ENCODE measurements around the gene FAM131B.

Gene FAM131B

DNA sequence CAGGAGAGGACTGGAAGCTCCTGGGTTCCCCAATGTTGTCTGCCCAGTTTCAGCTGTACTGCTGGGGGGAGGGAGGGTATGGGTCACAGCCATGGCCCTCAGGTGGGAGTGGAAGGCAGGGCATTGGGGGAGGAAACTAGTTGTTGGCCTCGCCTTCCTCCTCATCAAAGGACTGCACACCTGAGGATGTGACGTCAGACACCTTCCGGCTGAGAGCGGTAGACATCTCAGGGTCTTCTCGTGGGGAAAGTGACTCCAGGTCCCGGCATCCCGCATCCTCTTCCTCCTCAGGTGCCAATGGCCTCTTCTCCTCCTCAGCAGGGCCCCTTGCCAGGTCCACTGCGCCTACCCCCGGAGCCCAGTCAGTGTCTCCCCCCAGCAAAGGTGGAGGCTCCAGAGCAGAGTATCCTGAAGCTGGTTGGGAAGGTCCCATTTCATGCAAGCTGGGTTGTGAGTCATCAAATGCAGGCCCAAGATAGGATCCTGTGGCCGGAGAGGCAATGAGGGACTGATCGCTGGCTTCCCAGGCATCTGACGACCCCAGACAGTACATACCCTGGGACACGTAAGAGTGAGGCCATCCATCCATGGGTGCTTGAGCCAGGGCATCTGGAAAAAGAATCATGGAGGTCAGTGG is 6.0 kb downstream of the FAM131B start:
- peak; percentile 40 for DNase-seq

DNA sequence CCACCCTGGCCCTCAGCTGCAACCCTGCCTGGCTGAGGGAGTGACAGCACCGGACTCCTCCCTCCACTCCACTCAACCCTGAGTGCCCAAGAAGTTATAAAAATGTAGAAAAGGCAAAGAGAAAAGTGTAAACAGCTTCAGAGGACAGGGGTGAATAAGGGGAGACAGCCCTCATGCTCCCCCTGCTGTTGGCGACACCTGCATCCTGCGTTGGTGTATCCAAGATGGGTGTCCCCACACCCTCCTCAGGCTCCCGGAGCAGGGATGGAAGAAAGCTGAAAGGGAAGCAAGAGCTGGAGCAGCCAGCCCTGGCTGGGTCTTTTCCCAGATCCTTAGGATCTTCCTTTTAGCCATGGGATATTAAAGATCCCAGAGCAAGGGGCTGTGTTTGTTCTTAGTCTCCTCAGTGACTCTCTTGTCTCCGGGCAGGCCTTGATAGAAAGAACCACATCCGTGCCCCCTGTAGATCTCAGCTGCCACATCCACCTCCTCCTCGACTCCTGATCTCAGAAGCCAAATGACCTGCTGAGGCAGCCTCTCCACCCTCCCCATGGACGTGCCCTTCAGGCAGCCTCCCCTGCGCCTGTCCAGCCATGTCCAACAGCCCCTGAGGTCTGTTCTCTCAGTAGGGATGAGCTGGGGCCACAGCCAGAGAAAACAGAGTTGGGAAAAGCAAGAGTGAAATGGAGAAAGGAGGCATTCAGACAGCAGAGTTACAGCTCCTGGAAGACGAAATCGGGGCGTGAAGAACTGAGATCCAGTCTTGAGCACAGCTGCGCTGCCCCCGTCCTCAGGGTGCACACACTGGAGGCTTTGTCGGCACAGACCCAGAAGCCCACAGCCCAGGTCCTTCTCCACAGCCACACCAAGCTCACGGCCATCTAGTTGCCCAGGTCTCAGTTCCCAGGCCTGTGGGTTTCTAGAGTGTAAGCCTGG is 6.8 kb downstream of the FAM131B start:
- DNase-seq = no peak

DNA sequence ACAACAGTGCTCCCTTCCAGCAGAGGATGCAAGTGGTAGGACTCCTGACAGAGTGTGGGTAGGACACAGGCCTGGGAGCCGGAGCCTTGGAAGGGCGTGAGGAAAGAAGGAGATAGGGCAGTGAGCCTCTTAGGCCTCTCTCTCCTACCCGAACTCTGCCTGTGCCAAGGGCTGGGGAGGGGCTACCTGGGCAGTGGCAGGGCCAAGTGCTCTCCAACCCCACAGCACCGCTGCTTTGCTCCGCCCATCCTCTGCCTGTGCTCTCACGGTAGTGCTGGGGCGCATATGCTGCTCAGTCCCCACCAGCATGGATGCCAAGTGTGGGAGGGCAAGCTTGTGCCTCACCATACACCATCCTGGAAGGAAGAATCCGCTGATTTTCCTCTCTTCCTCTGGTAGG is 7.5 kb downstream of the FAM131B start:
- peak; percentile 44 for DNase-seq

DNA sequence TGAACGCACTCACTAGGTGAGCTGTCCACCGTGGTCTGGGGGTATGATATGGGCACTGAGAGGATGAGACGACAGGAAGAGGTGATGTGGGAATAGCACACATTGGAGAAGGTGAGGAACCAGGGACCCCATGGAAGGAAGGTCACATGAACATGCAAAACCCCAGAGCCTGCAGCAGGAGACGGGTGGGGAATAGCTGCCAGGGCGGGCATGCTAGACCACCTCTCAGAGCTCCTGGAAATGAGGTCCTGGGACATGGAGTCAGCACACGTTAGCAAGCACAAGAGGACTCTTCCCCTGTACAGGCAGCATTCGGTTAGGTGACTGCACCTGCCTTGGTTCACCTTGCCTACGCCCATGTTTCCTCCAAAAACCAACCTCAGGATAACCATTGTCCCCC is 8.1 kb downstream of the FAM131B start:
- DNase-seq = peak; percentile 32

DNA sequence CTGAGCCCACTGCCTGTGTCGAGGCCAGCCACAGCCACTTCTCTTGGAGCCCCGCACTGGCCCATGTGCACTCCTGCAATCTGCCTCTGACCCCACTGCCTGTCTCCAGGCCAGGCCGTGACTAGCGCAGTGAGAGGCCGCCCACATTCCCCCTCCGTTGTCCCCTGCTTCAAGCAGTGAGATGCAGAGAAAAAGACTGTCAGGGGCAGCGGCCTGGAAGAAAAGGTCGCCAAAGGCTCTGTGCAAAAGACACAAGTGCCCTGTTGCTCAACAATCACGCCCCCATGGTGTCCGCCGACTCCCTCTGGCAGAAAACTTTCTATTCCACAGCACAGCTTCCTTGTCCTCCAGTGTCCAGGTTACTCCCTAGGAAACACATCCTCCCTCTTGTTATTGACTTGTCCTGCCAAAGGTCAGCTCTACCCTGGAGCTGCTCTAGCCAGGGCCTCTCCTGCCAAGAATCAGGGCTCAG is 9.9 kb downstream of the FAM131B start:
- DNase-seq = peak; percentile 52

DNA sequence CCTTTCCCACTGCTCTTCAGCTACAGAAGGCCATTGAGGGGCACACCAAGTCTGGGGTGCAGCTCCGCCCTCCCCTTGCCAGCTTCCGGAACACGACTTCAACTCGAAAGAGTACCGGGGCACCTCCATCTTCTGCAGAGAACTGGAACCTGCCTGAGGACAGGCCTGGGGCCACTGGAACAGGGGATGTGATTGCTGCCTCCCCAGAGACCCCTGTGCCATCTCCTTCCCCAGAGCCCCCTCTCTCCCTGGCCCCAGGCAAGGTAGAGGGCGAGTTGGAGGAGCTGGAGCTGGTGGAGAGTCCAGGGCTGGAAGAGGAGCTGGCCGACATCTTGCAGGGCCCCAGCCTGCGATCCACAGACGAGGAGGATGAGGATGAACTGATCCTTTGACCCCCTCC is 10.9 kb downstream of the FAM131B start:
- DNase-seq = peak; percentile 27

DNA sequence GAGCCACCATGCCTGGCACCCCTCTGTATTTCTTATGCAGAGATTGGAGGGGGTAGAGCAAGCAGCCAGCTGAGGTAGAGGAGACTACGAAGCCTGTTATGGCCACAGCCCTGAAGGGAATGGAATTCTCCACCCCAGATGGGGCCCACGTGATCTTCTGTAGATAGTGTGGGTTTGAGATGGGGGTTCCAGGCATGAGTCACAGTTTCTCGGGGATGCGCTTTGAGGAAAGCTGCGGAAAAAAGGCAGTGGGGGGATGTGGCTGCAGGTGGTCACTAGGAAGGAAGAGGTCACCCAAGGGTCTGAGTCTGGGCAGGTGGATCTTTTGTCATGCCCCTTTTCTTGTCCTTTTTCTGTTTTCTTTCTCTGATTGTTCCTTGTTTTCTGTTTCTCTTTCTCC is 11.5 kb downstream of the FAM131B start:
- peak; percentile 31 for DNase-seq

DNA sequence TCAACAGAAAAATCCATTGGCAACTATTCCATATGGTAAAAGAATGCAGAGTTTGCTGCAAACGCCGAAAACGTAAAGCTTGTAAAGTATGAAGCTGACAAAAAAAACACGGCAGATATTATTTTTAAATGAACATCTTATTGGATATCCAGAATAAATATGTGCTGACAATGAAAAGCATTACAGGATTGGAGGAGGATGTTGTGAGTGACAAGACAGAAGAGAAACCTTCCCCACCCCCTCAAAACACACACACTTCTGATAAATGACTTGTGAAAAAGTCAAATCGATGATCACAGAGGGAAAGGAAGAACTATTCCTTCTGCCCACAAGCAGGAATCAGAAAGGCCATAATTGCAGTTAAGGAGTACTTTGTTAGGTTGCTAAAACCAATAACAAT is 14.6 kb downstream of the FAM131B start:
- no peak for DNase-seq

DNA sequence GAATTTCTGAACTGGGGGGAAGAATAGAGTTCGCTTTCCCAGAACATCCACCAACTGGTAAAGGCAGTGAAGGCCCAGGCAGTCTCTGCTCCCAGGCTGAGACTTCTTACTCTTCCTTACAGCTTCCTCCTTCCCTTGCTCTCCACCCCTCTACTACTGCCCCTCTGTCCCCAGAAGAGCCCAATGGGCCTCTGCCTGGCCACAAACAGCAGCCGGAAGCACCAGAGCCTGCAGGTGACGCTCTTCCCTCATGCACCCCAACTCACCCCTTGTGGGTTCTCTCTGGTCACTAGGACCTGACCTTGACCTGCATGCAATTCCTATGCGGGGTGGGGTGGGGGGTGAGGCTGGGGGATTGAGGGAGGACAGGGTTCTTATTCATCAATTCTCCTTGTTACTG is 16.5 kb downstream of the FAM131B start:
- peak; percentile 16 for DNase-seq

DNA sequence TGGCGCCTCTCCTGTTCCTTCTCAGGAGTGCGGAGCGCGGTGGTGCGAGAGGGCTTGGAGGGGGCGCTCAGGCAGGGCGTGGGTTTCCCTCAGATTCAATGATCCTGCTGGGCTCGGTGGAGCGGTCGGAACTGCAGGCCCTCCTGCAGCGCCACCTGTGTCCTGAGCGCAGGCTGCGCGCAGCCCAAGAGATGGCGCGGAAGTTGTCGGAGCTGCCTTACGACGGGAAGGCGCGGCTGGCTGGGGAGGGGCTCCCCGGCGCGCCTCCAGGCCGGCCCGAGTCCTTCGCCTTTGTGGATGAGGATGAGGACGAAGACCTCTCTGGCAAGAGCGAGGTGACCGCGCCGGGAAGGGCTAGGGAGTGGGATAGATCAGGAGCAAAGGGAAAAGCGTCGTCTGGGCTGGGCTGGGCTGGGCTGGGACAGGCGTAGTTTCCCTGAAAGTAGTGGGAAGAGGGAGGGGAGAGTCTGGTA is 17.0 kb downstream of the FAM131B start:
- DNase-seq = peak; percentile 94

DNA sequence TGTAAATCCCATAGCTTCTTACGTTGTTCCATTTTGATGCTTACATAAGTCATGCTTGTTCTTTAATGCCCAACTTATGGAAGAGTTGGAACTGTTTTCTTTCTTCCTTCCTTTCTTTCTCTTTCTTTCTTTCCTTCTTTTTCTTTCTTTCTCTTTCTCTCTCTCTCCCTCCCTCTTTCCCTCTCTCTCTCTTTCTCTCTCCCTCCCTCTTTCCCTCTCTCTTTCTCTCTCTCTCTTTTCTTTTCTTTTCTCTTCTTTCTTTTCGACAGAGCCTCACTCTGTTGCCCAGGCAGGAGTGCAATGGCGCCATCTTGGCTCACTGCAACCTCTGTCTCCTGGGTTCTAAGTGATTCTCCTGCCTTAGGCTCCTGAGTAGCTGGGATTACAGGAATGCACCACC is 18.9 kb downstream of the FAM131B start:
- peak; percentile 2 for DNase-seq

DNA sequence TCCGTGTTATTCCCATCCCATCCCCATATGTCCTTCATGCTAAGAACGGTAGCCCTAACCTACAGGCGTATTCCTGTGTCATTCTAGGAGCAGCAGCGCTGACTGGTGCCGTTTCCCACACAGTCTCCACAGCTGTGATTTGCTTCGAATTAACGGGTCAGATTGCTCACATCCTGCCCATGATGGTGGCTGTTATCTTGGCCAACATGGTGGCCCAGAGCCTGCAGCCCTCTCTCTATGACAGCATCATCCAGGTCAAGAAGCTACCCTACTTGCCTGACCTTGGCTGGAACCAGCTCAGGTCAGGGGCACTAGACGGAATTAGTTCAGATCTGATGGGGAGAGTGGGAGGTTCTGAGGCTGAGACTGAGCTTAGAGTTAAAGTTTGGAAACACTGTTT is 20.7 kb downstream of the FAM131B start:
- DNase-seq = peak; percentile 10

DNA sequence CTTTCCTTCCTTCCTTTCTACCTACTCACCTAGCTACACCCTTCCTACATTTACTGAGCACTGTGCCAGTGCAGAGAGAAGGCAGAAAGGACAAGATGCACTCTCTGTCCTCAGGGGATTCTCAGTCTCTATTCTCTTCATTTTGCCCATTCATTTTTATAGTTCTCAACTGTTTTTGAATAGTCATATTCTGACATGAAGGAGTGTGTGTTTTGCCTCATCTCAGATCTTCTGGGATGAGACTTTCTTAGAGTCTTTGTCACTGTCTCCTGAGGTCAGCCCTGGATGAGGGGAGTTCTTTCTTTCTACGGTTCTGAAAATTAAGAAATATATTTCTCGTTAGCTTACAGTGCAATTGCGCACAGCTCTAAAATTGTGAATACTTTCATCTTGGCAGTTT is 25.3 kb downstream of the FAM131B start:
- peak; percentile 7 for DNase-seq

DNA sequence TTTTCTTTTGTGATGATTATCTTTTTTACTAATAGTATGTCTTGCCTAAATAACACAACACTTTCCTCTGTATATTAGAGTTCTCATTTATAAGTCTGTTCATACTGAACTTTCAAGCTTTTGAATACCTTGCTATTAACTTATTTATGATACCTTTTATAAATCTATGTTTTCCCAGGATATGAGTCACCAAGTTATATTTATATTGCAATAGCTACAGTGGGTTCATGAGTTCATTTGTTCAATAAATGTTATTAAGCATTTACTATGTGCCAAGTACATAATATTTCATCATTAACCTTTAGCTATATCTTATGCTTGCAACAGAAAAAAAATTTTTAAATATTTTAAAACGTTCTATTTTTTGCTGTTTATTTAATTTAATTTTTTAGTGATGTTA is 28.3 kb downstream of the FAM131B start:
- DNase-seq = no peak

DNA sequence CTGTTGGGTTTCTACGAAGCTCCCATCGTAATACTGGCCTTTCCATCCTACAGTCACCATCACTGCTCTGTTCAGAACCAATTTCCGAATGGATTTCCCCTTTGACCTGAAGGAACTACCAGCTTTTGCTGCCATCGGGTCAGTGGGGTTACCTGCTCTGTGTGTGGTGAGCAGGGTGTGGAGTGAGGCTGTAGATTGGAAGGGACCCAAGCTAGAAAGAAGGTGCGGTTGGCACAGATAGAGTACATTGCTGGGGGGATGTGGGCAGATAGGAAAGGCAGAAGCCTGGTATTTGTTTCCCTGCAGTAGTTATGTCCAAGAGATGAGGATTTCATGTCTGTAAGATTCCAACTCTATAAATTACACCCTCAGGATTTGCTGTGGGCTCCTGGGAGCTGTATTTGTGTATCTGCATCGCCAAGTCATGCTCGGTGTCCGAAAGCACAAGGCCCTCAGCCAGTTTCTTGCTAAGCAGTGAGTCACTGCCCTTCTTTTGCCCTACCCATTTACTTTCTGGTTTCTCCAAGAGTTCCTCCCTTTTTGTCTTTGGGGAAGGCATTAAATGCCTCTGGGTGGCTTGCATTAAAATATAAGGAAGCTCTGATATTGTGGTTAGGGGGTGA is 31.2 kb downstream of the FAM131B start:
- DNase-seq = peak; percentile 36

DNA sequence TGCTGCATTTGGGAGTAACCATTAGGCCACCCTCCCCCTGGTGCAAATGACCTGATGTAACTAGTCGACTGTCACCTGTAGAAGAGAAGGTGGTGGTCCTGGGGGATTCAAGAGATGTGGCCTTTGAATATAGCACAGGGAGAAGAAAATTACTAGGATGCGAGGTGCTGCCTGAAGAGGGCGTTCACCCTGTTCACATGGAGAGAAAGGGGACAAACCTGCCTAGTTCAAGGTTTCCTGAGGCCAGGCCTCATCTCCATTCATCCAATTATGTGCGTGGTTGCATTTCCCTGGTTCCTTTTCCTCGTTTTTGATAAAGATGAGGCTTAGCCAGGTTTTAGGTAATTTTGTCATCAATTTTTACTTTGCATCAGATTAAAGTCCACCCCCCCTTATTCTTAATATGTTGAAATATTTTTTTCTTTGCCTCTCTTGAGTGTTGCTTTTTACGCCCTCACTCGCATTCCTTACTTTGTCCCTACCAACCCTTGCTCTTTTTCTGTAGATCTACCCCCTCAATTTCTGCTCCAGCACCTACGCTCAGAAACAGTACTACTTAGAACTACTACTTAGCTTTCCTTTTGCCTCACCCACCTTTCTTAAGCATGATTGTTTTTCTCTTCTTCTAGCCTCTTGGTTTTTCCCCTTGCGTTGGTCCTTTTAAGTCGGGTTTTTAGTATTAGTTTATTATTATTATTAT is 32.9 kb downstream of the FAM131B start:
- DNase-seq = peak; percentile 18

DNA sequence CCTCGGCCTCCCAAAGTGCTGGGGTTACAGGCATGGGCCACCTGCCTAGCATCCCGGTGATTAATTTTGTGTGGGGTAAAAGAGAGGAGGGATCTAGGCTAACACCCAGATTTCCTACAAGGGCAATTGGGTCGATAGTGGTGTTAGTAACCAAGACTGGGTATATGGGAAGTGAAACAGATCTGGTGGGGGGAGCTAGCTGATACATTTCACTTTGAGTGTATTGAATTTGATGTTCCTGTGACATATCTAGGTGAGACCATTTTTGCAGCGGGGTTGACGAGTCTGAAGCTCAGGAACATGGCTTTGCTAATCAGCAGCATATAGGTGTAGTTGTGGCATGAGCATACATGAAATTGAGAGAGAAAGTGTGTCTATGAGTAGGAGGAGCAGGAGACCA is 34.6 kb downstream of the FAM131B start:
- no peak for DNase-seq

DNA sequence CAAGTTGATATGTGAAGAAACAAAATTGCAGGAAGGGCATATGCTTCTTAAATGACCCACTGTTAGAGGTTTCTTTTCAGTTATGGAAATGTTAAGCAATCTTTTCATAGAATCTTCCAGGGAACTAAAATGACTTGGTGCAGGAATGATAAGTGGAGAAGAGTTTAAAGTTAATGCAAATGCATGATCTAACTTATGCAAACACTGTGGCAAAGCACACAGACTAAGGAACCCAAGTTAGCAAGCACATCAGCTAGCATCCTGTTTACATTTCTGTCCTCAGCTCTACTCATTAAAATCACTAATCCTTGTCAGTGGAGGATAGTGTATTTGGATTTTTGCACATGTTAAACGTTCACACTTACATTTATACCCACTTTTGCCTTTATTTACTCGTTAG is 37.3 kb downstream of the FAM131B start:
- no peak for DNase-seq

DNA sequence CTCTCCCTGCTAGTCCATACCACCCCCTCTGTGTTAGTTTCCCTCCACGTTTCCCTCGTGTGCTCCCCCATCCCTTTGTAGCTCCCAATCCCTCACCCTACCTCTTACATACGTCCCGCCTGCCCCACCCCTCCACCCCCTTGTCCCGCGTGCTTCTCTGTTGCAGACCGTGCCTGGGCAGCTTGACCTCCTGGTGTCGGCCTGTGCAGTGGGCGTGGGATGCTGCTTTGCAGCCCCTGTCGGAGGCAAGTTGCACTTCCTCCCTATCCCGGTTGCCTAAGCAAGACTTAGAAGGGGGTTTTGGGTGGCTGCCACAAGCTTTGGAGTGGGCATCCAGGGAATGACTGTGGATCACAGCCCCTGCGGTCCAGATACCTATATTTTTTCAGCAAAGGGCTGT is 38.9 kb downstream of the FAM131B start:
- DNase-seq = no peak

DNA sequence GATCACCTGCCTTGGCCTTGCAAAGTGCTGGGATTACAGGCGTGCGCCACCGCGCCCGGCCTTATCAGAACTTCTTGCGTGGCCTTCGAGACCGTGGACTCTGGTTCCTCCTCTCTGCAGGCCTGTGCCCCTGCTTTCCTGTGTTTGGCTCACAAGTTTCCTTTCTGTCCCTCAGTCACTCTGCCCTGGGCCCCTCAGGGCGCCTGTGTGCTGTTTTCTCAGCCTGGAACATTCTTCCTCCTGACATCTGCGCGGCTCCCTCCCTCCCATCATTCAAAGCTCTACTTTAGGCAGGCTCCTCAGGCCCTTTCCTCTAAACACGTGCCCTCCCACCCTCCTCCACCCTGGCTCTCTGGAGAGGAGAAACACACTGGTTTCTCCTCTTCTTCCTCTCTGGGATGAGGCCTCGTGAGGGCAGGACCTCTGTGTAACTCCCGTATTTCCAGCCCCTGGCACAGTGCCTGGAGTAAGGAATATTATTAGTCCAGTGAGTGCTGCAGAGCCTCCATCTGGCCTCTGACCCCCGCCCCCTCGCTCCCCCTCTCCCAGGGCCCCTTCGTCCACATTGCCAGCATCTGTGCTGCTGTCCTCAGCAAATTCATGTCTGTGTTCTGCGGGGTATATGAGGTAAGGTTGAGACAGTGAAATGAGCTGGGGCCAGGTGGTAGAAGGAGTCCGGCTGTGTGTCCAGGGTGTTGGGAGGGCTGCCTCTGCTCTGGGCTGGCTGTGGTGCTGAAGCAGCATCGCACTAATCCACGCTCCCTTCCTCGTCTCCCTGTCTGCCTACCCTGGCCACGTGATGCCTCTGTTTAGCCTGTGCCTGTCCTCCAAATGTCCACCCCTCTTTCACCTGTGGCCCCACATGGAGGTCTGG is 39.5 kb downstream of the FAM131B start:
- DNase-seq = no peak

DNA sequence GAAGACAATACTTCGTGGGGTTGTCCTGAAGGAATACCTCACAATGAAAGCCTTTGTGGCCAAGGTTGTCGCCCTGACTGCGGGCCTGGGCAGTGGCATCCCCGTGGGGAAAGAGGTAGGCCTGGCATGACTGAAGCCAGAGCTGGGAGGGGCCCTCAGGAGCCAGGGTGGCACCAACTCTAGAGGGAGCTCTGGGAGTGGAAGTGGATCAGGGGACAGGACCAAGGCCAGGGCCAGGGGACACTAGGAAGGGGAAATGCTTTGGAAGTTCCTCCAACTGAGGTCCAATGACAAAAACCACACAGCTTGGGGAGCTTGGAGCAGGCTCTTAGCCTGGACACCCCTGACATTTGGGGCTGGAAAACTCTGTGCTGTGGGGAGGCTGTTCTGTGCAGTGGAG is 40.8 kb downstream of the FAM131B start:
- DNase-seq = no peak

DNA sequence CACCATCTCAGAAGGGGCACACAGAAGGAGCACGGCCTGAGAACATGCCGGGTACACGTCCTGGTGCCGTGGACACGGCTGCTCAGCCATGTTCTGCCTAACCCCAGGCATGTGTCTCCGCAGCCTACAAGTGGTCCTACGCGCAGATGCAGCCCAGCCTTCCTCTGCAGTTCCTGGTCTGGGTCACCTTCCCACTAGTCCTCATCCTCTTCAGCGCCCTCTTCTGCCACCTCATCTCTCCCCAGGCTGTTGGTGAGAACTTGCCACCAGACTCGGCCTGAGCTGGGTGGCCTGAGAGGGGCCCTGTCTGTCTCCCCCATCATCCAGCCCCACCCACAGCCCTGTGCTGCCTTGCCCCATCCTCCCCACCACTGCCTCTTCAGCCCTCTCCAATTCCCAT is 41.3 kb downstream of the FAM131B start:
- DNase-seq = no peak

Data from islet precursor cell (in vitro differentiated cells).